GM19023 (cell line): ENCODE measurements around the gene UBE2D3.
"Not testable (repeated sequence)": the region's sequence is repeated elsewhere in the genome, so short reads cannot be mapped to it uniquely, and the experiment has no call there.

Experiments
- ATAC-seq: cut with Tn5 transposase; IDR thresholded peaks from one replicate; pipeline ENCODE4 v1.9.1; 2021; ENCODE audit warnings: mild to moderate bottlenecking, moderate library complexity; ENCODE audit not compliant: unreplicated experiment

UBE2D3 gene

GRCh38 chr4:102832105-102832504 lies 4.8 kb upstream of the UBE2D3 start:
- no peak for ATAC-seq

GRCh38 chr4:102829803-102830202 lies 2.5 kb upstream of the UBE2D3 start:
- ATAC-seq, result no peak

- ATAC-seq, result no peak
These were observed 1.1 kb upstream of the UBE2D3 start for GRCh38 chr4:102828497-102828808.

- peak; percentile 80 for ATAC-seq
These were observed 534 bp upstream of the UBE2D3 start for GRCh38 chr4:102827674-102828496.

- ATAC-seq, result no peak
These were observed 1.1 kb downstream of the UBE2D3 start for GRCh38 chr4:102826105-102826889.

DNA sequence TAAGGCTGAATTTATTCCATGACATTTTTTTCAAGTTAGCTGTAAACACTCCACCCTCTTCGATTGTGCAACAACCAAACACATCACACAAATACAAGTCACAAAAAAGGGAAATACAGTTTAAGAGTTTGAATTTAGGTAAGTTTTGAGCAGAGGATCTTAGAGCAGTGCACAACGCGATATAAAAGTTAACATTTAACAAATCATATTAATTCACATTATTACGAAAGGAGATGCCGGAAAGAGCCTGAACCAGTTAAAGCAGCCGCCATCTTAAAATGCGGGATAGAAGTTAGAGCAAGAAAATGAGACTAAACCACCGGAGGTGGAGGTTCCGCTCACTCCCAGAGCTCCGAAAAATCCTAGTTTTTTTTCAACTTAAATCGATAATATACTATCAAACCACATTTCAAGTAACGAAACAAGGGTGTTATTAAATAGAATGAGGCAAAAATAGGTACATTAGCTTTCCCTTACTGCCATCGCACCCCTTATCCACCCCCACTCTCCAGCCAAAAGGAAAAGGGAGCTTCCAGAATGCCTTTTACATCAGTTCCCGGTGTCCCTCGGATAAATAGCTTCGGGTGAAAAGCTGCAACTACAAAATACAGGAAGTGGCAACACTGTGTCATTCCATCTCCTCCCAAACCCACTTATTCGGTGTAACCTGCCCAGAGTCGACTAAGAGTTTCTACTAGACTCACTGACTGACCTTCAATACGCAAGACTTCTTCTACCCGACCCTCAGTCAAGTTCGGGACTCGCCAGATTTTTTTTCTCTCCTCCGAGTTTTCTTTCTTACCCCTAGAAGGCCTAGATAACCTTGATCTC lies 1.9 kb downstream of the UBE2D3 start:
- no peak for ATAC-seq

DNA sequence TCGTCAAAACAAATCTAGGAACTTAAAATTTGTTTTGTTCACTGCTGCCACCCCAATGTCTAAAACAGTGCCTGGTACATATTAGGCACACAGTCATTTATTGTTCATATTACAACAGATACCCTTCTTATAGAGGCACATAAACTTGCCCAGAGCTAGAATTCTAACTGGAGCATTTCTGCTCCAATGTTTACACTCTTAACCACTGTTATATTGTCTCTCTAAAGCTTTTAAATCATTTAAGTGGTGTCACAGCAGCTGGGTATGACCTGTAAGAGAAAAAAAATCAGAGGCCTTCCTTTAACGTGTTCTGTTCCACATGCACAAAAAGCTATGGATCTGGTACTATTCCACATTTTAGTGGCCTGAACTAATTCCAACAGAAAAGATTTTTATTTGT lies 3.0 kb downstream of the UBE2D3 start:
- no peak for ATAC-seq

DNA sequence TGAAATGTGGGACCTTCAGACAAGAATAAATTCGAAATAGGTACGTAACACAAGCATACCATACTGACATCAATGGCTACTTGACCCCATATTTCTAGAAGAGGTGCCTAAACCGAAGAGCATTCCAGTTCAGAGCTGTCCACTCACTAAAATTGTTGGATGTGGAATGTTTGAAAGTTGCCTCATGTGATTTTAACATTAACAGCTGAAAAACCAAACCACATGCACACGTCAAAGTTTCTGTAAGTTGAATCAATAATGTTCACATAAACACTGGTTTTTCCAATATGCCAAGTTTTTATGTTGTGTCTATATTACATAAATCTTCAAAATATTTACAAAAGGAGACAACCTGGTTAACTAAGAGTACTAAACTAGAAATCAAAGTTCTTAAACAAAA lies 3.5 kb downstream of the UBE2D3 start:
- no peak for ATAC-seq

GRCh38 chr4:102823464-102823863 lies 3.9 kb downstream of the UBE2D3 start:
- no peak for ATAC-seq

GRCh38 chr4:102819588-102820365 lies 7.6 kb downstream of the UBE2D3 start:
- no peak for ATAC-seq

DNA sequence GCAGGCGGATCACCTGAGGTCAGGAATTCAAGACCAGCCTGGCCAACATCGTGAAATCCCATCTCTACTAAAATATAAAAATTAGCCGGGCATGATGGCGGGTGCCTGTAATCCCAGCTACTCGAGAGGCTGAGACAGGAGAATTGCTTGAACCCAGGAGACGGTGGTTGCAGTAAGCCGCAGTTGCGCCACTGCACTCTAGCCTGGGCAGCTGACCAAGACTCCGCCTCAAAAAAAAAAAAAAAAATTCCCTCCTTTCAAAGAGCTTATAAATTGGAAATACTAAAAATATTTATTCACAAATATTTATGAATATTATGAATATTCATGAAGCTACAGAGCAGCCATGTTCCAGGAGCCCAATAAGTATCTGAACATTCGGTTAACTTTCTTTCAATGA lies 8.3 kb downstream of the UBE2D3 start:
- not testable (repeated sequence) for ATAC-seq

DNA sequence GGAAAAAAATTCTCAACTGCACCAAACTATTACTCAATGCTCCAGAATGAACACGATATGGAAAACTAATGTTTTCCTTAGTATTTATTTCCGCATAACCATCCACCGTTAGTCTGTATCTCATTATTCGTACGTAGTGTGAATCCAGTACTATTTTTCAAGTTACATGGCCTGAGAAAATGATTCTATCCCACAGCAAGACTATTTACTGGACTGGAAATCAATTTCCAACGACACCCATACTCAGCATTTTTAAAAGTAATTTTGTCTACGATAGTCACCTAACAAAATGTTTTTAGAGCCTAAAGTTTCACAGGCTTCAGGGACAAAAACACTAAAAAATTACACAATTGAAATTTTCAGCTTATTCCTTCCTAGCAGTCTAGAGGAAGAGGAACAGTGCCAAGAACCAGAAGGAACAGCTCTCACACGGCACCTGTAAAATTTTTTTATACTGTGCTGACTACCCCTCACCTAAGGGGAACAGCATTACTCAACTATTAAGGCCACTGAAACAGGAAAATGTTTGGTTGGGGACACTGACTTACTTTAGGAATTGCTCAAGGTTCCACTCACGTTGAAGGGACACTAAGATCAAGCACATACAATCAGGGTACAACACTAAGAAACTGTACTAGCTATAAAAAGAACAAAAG lies 9.6 kb downstream of the UBE2D3 start:
- ATAC-seq, result no peak

DNA sequence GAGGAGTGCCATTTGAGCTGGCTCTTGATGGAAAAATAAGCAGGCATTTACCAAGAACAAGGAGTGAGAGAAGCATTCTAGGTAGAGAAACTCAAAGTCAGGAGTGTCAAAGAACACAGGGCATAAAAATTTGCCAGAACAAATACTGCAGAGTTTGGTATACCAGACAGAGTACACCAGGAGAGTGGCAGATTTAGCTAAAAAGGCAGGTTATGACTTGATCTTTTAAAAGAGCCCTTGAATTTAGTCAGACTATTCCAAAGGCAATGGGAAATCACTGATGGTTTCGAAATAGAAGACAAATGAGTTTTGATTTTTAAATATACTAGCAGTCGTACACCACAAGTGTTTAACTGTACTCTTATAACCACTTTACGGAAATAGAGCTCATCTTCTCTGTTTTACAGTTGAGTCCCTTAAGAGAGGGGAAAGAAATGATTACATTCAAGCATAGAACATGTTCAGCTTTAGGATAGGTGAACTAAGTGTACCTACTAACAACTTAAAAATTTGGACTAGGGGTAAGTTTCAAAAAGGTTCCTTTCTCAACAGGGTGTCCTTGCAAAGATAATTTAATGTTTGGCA lies 10.2 kb downstream of the UBE2D3 start:
- ATAC-seq, result no peak

- no peak for ATAC-seq
These were observed 11.4 kb downstream of the UBE2D3 start for GRCh38 chr4:102815981-102816380.

DNA sequence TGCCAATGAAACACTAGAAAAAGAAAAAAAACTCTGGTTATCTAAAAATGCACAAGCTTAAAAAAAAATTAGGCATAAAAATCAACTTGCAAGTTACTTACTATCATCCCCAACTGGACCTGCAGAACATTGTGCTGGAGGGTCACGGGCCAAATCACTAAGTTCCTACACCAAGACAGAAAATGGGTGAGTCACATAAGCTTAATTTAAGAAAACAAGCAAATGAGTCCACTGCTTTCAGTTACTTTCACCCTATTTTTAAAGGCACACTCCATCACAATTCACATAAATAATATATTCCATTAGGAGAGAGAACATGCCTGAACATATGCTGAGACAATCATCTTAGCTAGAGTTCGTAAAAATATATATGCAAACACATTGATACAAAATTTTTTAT lies 17.7 kb downstream of the UBE2D3 start:
- ATAC-seq, result no peak

DNA sequence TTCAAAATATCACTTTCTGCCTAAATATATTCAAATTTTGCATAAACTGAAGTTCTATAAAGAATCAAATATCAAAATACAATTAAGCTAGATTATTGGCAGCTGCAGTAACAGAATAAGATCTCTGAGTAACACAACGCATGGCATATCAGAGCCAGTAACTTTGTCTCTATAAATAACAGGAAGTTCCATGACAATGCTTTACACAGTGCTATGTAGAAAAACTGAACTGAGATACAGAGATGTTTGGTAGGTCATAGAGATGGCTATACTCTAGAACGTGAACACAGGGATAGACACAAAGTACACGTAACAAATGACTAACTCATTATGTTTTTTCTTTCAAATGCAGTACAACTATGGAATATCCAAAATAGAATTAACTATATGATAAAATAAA lies 18.2 kb downstream of the UBE2D3 start:
- no peak for ATAC-seq

DNA sequence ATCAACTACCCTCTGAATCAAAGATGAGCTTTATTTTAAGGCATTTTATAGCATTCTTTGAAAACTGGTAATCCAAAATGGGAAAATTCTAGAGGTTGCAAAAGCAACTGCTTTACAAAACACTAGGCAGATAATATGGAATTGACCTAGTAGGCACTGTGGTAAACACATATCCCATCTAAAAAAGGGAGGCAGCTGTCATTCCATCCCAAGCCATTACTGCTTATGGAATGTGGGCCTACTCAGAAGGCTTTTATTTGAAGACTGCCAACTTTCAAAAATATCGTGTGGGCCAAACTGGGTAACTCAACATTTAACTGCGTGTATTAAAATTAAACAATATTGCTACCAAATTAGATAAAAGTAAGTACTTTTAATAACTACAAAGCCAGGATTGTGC lies 19.3 kb downstream of the UBE2D3 start:
- ATAC-seq, result no peak

DNA sequence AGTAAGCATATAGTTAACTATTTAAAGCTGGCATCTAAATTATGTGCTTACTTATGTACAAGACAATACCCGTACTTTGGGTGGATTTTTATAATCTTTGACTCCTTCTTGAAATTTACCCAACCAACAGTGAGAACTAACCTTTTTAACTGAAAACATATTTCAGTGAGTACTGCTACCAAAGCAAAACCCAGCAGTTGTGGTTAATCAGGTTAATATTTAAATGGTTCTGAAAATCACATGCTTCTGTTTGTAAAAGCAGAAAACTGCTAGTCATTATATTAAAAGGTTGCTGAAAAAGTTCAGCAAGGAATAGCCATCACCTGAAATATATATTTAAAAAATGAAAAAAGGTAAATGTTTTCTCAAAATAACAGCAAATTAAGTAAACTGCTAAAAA lies 20.0 kb downstream of the UBE2D3 start:
- peak; percentile 46 for ATAC-seq

GRCh38 chr4:102799816-102800215 lies 27.5 kb downstream of the UBE2D3 start:
- no peak for ATAC-seq

GRCh38 chr4:102794999-102795398 lies 32.4 kb downstream of the UBE2D3 start:
- no peak for ATAC-seq
